ENCODE measurements around the gene GFRA4.
"Not testable (repeated sequence)": the region's sequence is repeated elsewhere in the genome, so short reads cannot be mapped to it uniquely, and the experiment has no call there.

GFRA4 gene

DNA sequence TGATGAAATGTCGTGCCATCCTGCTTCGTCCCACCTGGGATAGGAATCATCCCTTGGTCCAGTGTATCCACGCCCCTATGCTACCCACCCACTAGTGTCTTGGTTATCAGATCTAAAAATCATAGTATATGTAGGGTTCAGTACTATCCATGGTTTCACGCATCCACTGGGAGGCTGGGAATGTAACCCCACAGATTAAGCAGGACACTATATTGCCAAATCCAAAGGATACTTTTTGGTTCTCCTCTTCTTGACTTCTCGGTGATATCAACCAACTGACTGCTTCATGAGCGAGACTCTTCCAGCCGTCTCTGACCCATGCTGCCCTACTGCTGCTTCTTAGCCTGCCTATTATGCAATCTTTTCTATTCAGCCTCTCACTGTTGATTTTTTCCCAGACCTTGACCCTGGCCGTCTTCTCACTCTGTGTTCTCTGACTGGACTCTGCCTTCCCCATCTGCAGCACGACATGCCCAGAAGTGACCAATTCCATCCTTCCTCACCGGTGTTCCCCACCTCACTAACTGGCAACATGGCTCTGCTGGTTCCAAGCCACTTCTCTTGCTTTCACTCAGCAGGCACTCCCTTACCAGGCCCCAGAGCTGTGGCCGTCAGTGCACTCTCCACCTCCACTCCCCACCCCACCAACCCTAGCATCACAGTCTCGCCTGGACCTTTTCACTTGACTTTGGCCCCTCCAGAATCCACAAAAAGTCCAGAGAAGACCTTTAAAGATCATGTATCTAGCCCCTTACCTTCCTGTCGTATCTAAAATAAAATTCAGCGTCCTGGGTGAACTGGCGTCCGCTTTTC lies 34.5 kb downstream of the GFRA4 start:
- no peak overlapping the region for H3K27ac ChIP-seq
- no peak for DNase-seq (ENCODE audit: low read depth, low spot score)

DNA sequence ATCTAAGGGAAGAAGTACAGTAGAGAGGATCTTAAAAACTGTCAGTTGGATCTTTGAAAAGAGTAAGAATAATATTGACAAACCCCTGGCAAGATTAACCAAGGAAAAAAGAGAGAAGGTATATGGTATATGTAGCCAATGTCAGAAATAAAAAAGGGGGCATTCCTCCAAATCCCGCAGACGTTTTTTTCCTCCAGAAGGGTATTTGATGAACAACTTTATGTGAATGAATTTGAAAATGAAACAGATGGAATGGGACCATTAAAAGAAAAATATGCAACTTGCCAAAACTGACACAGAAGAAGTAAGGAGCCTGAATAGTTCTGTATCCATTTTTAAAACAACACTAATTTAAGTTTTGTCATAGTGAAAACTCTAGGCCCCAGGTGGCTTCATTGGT lies 35.7 kb downstream of the GFRA4 start:
- DNase-seq (ENCODE audit: low read depth, low spot score): no peak
- H3K27ac ChIP-seq: no peak overlapping the region

DNA sequence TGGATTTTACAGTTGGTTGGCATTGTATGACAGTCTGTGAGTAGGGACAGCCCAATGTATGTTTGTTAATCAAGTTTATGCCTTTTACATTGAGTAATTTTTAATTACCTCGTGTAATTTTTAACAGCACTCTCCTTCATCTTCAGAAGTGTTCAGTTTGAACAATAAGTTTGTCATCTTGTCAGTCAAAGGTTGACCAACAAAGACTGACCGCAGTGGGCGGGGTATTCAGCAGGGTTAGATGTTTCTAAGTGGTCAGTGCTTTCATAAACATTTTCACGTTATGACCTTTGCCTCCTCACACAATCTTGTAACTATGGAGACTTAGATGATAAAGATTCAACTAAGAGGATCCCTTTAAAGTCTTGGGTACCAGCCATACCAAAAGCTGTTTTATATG lies 40.8 kb downstream of the GFRA4 start:
- H3K27ac ChIP-seq: no peak overlapping the region
- no peak for DNase-seq (ENCODE audit: low read depth, low spot score)

DNA sequence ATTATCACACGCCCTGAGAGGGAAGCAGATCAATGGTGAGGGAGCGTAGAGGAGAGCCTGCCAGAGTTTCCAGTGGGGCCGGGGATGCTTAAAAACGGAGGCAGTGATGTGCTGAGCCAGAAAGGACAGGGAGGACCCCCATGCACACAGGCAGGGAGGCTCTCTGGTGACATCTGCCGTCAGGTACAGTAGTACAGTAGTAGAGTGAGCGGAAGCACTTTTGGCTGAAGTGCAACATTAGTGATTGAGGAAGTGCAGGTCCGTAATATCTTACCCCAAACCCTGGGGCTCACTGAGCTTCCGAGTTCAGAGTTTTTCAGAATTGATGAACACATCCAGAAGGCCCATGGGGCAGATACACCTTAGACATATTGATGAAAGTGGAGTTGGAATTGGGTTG lies 42.1 kb downstream of the GFRA4 start:
- no peak overlapping the region for H3K27ac ChIP-seq
- no peak for DNase-seq (ENCODE audit: low read depth, low spot score)

DNA sequence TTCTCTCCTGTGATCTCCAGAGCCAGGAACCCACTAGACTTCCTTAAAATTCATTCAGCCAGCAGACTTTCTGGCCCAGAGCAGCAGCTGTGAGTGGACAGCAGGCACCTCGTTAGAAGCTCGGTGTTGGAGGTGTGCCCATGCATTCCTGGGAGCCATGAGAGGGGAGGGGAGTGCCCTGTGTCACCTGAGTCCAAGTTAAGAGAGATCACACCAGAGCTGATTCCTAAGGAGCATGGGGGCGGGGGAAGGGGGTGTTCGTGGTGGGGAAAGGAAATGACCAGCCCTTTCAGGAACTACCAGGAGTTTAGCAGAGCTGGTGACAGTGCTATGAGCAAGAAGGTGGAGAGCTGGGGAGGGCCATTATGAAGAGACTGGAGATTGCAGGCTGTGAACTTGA lies 46.9 kb downstream of the GFRA4 start:
- H3K27ac ChIP-seq: no peak overlapping the region
- DNase-seq (ENCODE audit: low read depth, low spot score): peak; percentile 8

DNA sequence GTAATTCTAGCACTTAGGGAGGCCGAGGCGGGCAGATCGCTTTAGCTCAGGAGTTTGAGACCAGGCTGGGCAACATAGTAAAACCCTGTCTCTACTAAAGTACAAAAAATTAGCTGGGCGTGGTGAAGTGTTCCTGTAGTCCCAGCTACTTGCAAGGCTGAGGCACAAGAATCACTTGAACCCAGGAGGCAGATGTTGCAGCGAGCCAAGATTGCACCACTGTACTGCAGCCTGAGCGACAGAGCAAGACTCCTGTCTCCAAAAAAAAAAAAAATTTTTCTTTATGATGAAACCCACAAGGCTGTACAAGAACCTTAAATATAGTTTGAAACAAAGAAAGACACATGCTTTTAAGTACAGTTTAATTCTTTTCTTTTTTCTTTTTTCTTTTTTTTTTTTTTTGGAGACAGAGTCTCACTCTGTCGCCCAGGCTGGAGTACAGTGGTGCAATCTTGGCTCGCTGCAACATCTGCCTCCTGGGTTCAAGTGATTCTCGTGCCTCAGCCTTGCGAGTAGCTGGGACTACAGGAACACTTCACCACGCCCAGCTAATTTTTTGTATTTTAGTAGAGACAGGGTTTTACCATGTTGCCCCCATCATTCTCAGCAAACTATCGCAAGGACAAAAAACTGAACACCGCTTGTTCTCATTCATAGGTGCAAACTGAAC lies 47.9 kb downstream of the GFRA4 start:
- not testable (repeated sequence) for DNase-seq (ENCODE audit: low read depth, low spot score); H3K27ac ChIP-seq

DNA sequence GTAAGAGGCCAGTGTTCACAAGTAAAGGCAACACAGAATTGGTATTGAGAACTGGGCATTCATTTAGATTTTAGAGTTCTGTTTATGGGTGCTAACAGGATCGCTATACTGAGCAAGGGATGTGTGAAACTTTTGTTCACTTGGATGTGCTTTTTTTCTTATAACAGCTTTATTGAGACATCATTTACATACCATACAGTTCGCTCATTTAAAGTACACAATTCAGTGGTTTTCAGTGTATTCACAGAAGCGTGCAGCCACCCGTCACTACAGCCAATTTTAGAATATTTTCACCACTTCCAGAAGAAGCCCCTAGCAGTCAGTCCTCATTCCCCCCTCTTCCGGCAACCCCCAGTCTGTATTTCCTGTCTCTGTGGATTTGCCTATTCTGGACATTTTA lies 48.7 kb downstream of the GFRA4 start:
- H3K27ac ChIP-seq: no peak overlapping the region
- no peak for DNase-seq (ENCODE audit: low read depth, low spot score)

DNA sequence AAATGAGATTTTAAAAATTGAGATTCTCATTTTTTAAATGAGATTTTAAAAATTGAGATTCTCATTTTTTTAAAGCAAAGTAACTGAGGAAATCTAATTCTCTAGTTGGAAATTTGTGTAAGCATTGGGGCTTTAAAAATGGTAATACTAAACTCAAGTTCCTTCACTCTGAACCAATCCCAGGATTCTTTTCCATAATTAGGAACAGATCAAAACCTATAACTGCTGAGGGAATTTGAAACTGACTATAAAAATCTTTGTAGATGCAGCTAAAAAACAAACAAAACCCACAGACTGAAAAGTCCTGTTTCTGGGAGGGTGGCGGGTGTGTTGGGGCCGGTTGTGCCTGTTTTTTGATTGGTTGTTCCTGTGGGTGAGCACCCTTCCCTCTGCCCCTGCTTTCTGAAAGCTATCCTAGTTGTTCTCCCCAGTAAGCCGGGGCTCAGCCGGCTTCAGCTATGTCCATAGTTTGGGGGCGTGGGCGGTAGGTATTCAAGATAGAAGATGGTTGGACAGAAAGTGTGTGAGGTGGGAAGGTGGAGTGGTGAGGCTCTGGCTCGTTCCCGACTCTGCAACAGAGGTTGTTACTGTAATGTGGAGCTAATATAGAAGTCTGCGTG lies 49.3 kb downstream of the GFRA4 start:
- no peak overlapping the region for H3K27ac ChIP-seq
- DNase-seq (ENCODE audit: low read depth, low spot score): no peak

DNA sequence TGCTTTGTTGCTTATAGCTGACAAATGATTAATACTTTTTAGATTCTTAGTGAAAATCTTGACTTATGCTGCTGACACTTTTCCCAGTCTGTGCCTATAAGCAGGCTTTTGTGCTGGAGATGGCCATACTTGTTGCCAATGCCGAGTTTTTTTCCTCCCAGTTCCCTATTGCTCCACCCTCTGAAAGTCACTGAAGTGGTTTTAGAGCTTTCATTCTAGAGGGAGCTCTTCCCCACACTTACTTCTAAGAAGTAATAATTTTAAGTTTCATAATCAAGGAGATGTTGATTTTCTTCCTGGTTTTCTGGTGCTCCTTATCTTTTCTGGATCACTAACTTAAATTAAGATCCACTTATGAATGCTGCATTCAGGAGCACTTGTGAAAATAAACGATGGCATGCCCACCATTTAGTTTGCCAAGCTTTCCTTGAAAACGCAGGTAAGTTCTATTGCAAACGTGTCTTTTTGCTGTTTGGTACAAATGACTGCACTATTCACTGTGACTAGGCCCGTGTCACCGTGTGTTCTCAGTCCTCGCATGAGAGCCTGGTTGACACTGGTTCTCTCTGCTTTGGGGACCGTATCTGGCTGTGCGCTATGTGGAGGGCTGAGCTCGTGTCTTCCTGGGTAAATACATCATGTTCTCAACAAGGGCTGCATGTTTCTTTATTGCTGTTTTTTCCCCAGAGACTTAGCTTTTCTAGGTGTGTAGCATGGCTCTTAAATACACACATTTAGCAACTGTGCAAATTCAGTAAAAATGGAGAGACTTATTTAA lies 50.2 kb downstream of the GFRA4 start:
- no peak for DNase-seq (ENCODE audit: low read depth, low spot score)
- no peak overlapping the region for H3K27ac ChIP-seq

DNA sequence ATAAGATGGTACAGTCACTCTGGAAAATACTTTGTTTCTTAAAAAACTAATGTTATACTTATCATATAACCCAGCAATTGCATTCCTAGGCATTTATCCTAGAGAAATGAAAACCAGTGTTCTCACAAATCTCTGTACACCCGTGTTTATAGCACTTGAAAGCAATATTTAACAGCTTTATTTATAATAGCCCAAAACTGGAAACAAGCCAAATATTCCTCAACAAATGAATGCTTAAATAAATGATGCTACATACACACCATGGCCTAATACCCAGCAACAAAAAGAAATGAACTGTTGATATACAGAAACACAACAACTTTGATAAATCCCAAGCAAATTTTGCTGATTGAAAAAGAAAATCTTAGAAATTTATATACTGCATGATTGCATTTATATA lies 51.3 kb downstream of the GFRA4 start:
- no peak overlapping the region for H3K27ac ChIP-seq
- DNase-seq (ENCODE audit: low read depth, low spot score): no peak

All from epithelial cell of prostate (primary cell).